Right lobe of liver (tissue), 4 donors: ENCODE measurements around the gene DSCAML1.

Experiments used
- POLR2A ChIP-seq: fragments of 450-650 bp; IDR thresholded peaks from one replicate; pipeline ENCODE4 v1.6.1; 2017; ENCODE audit warnings: antibody characterized with exemption, mild to moderate bottlenecking
- TF ChIP-seq, protein P1 (sequence below), 4 donors: fragments of 200-600 bp in 3 of 4; fragments of 450-650 bp in 1 of 4; IDR thresholded peaks; one replicate each; pipeline versions ENCODE4 v1.5.1 to v1.8.0; 2016 to 2022; ENCODE audit warnings: antibody characterized with exemption in 4 of 4, mild to moderate bottlenecking in 2 of 4
- donor health status: DM: no; HTN: no; CAD: no.
- donor health status: DM: no; HTN: no; CAD: no.
- donor health status: DM: no; HTN: yes; CAD: no.

DNA sequence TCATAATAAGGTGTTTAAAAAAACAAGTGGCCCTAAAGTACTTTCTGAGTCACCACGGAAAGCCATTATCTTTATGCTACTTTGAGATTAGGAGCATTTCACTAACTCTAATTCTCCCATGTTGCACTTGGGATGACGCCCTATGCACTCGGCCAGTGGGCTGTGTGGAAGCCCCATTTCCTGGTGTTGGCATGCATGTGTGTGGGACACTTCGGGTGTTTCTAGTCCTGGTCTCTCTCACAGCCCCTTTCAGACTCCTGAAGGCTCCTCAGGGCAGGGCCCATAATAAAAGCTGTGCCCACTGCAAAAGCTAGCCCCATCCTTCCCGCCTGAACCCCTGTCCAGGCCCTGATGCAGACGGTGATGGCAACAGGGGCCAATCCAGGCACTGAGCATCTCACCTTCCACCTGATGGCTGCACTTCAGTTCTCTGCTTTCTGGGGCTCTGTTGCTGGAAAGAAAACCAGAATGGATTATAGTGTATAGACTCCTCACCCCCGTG lies 42.4 kb upstream of the DSCAML1 start:
- TF ChIP-seq POLR2A = no peak
- TF ChIP-seq, protein P1, sequence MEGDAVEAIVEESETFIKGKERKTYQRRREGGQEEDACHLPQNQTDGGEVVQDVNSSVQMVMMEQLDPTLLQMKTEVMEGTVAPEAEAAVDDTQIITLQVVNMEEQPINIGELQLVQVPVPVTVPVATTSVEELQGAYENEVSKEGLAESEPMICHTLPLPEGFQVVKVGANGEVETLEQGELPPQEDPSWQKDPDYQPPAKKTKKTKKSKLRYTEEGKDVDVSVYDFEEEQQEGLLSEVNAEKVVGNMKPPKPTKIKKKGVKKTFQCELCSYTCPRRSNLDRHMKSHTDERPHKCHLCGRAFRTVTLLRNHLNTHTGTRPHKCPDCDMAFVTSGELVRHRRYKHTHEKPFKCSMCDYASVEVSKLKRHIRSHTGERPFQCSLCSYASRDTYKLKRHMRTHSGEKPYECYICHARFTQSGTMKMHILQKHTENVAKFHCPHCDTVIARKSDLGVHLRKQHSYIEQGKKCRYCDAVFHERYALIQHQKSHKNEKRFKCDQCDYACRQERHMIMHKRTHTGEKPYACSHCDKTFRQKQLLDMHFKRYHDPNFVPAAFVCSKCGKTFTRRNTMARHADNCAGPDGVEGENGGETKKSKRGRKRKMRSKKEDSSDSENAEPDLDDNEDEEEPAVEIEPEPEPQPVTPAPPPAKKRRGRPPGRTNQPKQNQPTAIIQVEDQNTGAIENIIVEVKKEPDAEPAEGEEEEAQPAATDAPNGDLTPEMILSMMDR (IDR thresholded peaks at IDR 0.05) = no peak
